Progenitor cell of endocrine pancreas (in vitro differentiated cells): ENCODE results near the gene MID2. TPM values are rescaled to one million over a fixed set of nuclear protein-coding genes. Genes with fewer than 3 reads are reported as not detected.

Experiments used
- DNase-seq: peaks from one replicate; pipeline ENCODE4 v3.0.0; 2021; ENCODE audit warnings: low spot score; ENCODE audit not compliant: unreplicated experiment
- H3K27ac Mint-ChIP-seq: 2 replicates; pipeline ENCODE4 v1.8.0; 2021; ENCODE audit warnings: mild to moderate bottlenecking, moderate library complexity, mixed read lengths
- H3K27me3 Mint-ChIP-seq: 2 replicates; pipeline ENCODE4 v1.8.0; 2021; ENCODE audit warnings: mixed read lengths
- H3K36me3 Mint-ChIP-seq: 2 replicates; pipeline ENCODE4 v1.8.0; 2022; ENCODE audit warnings: mixed read lengths; ENCODE audit not compliant: insufficient read depth
- H3K4me1 Mint-ChIP-seq: 2 replicates; pipeline ENCODE4 v1.8.0; 2021; ENCODE audit warnings: low read depth, mixed read lengths
- H3K4me3 Mint-ChIP-seq: 2 replicates; pipeline ENCODE4 v1.8.0; 2021; ENCODE audit warnings: low read depth, mild to moderate bottlenecking, moderate library complexity, mixed read lengths
- H3K9me3 Mint-ChIP-seq: 2 replicates; pipeline ENCODE4 v1.8.0; 2021; ENCODE audit warnings: low read depth, mixed read lengths
- CTCF ChIP-seq: fragments of 200-600 bp; sonication (generic); IDR thresholded peaks from one replicate; pipeline ENCODE4 v1.5.0; 2021; ENCODE audit warnings: antibody characterized with exemption, mild to moderate bottlenecking; ENCODE audit not compliant: unreplicated experiment
- long read RNA-seq: library from polyadenylated mRNA; unstranded; transcript quantifications from one replicate; pipeline ENCODE4 v2.0.0, GENCODE V29; 2020
- total RNA-seq: library from RNA; stranded (reverse); gene quantifications from 2 replicates; pipeline ENCODE4 v1.2.1, GENCODE V29; 2021

The MID2 gene, protein sequence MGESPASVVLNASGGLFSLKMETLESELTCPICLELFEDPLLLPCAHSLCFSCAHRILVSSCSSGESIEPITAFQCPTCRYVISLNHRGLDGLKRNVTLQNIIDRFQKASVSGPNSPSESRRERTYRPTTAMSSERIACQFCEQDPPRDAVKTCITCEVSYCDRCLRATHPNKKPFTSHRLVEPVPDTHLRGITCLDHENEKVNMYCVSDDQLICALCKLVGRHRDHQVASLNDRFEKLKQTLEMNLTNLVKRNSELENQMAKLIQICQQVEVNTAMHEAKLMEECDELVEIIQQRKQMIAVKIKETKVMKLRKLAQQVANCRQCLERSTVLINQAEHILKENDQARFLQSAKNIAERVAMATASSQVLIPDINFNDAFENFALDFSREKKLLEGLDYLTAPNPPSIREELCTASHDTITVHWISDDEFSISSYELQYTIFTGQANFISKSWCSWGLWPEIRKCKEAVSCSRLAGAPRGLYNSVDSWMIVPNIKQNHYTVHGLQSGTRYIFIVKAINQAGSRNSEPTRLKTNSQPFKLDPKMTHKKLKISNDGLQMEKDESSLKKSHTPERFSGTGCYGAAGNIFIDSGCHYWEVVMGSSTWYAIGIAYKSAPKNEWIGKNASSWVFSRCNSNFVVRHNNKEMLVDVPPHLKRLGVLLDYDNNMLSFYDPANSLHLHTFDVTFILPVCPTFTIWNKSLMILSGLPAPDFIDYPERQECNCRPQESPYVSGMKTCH
- 5.9 and 6.2 TPM in 2 replicates for total RNA-seq
- long read RNA-seq, partial matches to known transcripts = 1 of 1 reads
- long read RNA-seq, other reads (novel, unspliced or antisense) = 0 of 1 reads

DNA sequence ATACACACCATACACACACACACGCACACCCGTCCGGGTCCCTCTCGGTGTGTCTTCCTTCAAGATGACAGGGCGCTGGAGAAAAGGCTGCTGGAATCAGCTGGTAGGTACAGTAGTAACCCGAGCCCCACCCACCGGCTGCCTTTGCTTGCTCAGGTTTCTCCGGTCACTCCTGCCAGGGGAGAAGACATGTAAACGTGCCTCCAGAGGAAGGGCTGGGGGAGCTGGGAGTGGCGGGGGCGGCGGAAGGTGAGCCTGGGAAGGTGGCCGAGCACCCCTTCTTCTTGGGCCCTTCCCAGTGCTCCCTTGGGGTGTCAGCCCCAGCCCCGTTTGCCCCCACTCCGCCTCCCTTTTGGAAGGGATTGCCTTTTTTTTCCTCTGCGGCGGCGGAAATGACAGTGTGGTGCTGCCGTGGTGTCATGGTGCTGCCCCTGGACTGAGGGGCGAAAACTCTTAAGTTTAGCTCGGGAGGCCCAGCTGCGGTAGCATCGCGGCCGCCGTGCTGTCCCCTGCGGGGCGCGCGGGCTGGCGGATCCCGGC lies at the start of gene MID2:
MID2 (plus strand) TSS at position 169 of the 540 bp plus-strand sequence. CDS start 561 bp downstream, outside the sequence.
- Mint-ChIP-seq H3K4me3 (peak within 1 kb of the TSS; percentile 71), H3K9me3 (peaks cover 7% of the 10 kb centered on the region), H3K27ac (no peak within 1 kb of the TSS), H3K36me3 (no peaks in the 10 kb centered on the region), H3K4me1 (peaks cover 8% of the 10 kb centered on the region), H3K27me3 (peaks cover 29% of the 10 kb centered on the region)
- no peak for TF ChIP-seq CTCF
- peak; percentile 9 for DNase-seq

GRCh38 chrX:107776649-107777535 lies 48.8 kb upstream of the MID2 start:
- H3K4me3 Mint-ChIP-seq = peak overlapping the region; percentile 71

DNA sequence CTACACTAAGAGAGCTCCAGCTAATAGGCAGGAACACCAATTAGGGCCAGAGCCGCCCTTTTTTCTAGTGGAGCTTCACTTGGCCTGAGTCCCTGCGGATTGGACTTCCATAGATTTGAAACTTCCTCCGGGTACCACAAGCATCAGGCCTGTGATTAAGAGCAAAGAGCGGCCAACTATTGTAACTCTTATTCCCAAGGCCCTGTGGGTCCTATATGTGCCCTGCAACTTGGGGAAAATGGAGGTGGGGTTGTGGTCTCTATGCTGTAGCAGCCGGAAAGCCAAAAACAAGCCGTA lies 48.2 kb upstream of the MID2 start, which contains the start of gene NCBP2L:
NCBP2L (plus strand) TSS at position 198 of the 297 bp plus-strand sequence. CDS start 16,488 bp downstream, outside the sequence.
- H3K4me1 Mint-ChIP-seq = peaks cover 7% of the 10 kb centered on the region
- H3K36me3 Mint-ChIP-seq = no peaks in the 10 kb centered on the region
- no peak for DNase-seq
- peaks cover 3% of the 10 kb centered on the region for H3K9me3 Mint-ChIP-seq
- peaks cover 31% of the 10 kb centered on the region for H3K27me3 Mint-ChIP-seq
- H3K27ac Mint-ChIP-seq = no peak within 1 kb of the TSS
- peak within 1 kb of the TSS; percentile 71 for H3K4me3 Mint-ChIP-seq
- no peak for TF ChIP-seq CTCF

More at GRCh38 chrX:107776649-107777535, 48.8 kb upstream of the MID2 start:
- TF ChIP-seq CTCF = peak; percentile 75
- no peaks in the 10 kb centered on the region for H3K36me3 Mint-ChIP-seq
- H3K4me1 Mint-ChIP-seq = peaks cover 7% of the 10 kb centered on the region
- H3K27me3 Mint-ChIP-seq = peaks cover 36% of the 10 kb centered on the region
- peak; percentile 47 for DNase-seq
- H3K27ac Mint-ChIP-seq = no peak overlapping the region
- H3K9me3 Mint-ChIP-seq = peaks cover 3% of the 10 kb centered on the region

DNA sequence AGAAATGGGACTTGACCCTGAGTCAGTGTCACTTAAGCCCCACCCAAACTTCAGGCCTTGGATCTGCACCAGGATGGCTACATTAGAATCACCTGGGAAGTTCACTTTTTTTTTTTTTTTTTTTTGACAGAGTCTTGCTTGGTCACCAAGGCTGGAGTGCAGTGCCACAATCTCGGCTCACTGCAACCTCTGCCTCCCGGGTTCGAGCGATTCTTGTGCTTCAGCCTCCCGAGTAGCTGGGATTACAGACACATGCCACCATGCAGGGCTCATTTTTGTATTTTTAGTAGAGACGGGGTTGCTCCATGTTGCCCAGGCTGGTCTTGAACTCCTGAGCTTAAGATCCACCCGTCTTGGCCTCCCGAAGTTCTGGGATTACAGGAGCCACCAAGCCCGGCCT lies 45.1 kb upstream of the MID2 start:
- Mint-ChIP-seq H3K9me3 (peaks cover 7% of the 10 kb centered on the region), H3K4me3 (no peak overlapping the region), H3K36me3 (no peaks in the 10 kb centered on the region), H3K27ac (no peak overlapping the region), H3K27me3 (peaks cover 13% of the 10 kb centered on the region), H3K4me1 (peaks cover 8% of the 10 kb centered on the region)
- no peak for TF ChIP-seq CTCF
- no peak for DNase-seq
